Endodermal cell (in vitro differentiated cells): Measurements from ENCODE around the gene XYLT1. TPM values are rescaled to one million over a fixed set of nuclear protein-coding genes. Genes with fewer than 3 reads are reported as not detected.

Experiments
- DNase-seq: peaks from one replicate; pipeline ENCODE4 v3.0.0-alpha.2; 2017
- H3K27ac ChIP-seq: 2 replicates; pipeline ENCODE4 v1.5.1; 2013; ENCODE audit warnings: mild to moderate bottlenecking, low read depth, low read length, moderate library complexity
- H3K27me3 ChIP-seq: 2 replicates; pipeline ENCODE4 v1.6.1; 2013; ENCODE audit warnings: mild to moderate bottlenecking, low read length, moderate library complexity; ENCODE audit not compliant: insufficient read depth, control insufficient read depth, poor library complexity, severe bottlenecking
- H3K36me3 ChIP-seq: 2 replicates; pipeline ENCODE4 v1.7.0; 2013; ENCODE audit warnings: mild to moderate bottlenecking, low read length, moderate library complexity; ENCODE audit not compliant: control insufficient read depth, insufficient read depth
- H3K4me1 ChIP-seq: one replicate; pipeline ENCODE4 v1.7.0; 2013; ENCODE audit warnings: low read length; ENCODE audit not compliant: control insufficient read depth, insufficient read depth
- H3K4me3 ChIP-seq: 2 replicates; pipeline ENCODE4 v1.5.1; 2013; ENCODE audit warnings: mild to moderate bottlenecking, low read length, moderate library complexity
- H3K9ac ChIP-seq: 2 replicates; pipeline ENCODE4 v1.6.1; 2013; ENCODE audit warnings: mild to moderate bottlenecking, low read length, moderate library complexity; ENCODE audit not compliant: poor library complexity, severe bottlenecking; ENCODE audit errors: extremely low read depth
- H3K9me3 ChIP-seq: 2 replicates; pipeline ENCODE4 v1.6.1; 2013; ENCODE audit warnings: mild to moderate bottlenecking, low read length, moderate library complexity; ENCODE audit not compliant: control insufficient read depth
- H3K27ac Mint-ChIP-seq: 2 replicates; pipeline ENCODE4 v1.8.0; 2020; ENCODE audit warnings: mixed read lengths
- H3K27me3 Mint-ChIP-seq: 2 replicates; pipeline ENCODE4 v1.8.0; 2021; ENCODE audit warnings: mild to moderate bottlenecking, mixed read lengths; ENCODE audit not compliant: insufficient read depth
- H3K36me3 Mint-ChIP-seq: 2 replicates; pipeline ENCODE4 v1.8.0; 2020; ENCODE audit warnings: low read depth, mixed read lengths
- H3K4me1 Mint-ChIP-seq: 2 replicates; pipeline ENCODE4 v1.8.0; 2020; ENCODE audit warnings: mixed read lengths
- H3K4me3 Mint-ChIP-seq: 2 replicates; pipeline ENCODE4 v1.8.0; 2020; ENCODE audit warnings: mild to moderate bottlenecking, moderate library complexity, mixed read lengths
- H3K9me3 Mint-ChIP-seq: 2 replicates; pipeline ENCODE4 v1.8.0; 2020; ENCODE audit warnings: mild to moderate bottlenecking, mixed read lengths
- WGBS, 2 experiments: methylation state at CpG; one replicate each; pipeline versions ENCODE4 v1.1.5 to v1.1.7; 2013; ENCODE audit warnings: missing lambda C conversion rate in 2 of 2, mixed read lengths in 1 of 2; ENCODE audit not compliant: insufficient coverage in 1 of 2, insufficient read length in 1 of 2; 5-methylcytosine and 5-hydroxymethylcytosine counted together
- total RNA-seq, 2 donors: library from RNA; stranded (reverse); fragmentation: NEBNext Ultra II Directional in 1 of 2; extraction: Animal tissue kit (Norgen Biotek cat#: 25700) in 1 of 2; gene quantifications; 2 replicates in 1 of 2; 3 replicates in 1 of 2; pipeline ENCODE4 v1.2.1, GENCODE V29; 2021
- TF ChIP-seq, protein P1 (sequence below): fragments of 200-600 bp; sonication (generic); conservative IDR thresholded peaks from 2 replicates; pipeline ENCODE4 v1.5.0; 2021; ENCODE audit warnings: antibody characterized with exemption, mild to moderate bottlenecking

XYLT1 gene
- total RNA-seq, 2 donors from 2014 or later, result 26.8 to 28.5 TPM

DNA sequence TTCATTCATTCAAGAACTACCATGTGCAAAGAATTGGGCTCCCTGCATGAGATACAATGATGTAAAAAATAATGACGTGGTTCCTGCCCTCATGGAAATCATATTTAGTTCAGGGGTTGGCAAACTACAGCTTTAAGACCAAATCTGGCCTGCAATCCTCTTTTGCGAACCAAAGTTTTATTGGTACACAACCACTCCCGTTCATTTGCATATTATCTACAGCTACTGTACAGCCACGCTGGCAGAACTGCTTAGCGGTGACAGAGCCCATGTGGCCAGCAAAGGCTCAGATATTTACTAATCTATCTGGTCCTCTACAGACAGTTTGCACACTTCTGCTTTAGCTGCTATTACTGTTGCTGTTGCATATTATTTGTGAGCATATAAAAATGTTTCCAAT, 167.7 kb downstream of the XYLT1 start:
- H3K27me3 ChIP-seq, result no peaks in the 10 kb centered on the region
- Mint-ChIP-seq H3K27me3 (no peaks in the 10 kb centered on the region), H3K9me3 (no peaks in the 10 kb centered on the region), H3K27ac (no peak overlapping the region), H3K4me3 (no peak overlapping the region), H3K4me1 (peaks cover 38% of the 10 kb centered on the region), H3K36me3 (no peaks in the 10 kb centered on the region)
- peaks cover 13% of the 10 kb centered on the region for H3K4me1 ChIP-seq
- TF ChIP-seq, protein P1, sequence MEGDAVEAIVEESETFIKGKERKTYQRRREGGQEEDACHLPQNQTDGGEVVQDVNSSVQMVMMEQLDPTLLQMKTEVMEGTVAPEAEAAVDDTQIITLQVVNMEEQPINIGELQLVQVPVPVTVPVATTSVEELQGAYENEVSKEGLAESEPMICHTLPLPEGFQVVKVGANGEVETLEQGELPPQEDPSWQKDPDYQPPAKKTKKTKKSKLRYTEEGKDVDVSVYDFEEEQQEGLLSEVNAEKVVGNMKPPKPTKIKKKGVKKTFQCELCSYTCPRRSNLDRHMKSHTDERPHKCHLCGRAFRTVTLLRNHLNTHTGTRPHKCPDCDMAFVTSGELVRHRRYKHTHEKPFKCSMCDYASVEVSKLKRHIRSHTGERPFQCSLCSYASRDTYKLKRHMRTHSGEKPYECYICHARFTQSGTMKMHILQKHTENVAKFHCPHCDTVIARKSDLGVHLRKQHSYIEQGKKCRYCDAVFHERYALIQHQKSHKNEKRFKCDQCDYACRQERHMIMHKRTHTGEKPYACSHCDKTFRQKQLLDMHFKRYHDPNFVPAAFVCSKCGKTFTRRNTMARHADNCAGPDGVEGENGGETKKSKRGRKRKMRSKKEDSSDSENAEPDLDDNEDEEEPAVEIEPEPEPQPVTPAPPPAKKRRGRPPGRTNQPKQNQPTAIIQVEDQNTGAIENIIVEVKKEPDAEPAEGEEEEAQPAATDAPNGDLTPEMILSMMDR, result no peak
- H3K27ac ChIP-seq, result no peak overlapping the region
- no peak overlapping the region for H3K4me3 ChIP-seq
- no peaks in the 10 kb centered on the region for H3K9me3 ChIP-seq
- DNase-seq, result no peak
- H3K36me3 ChIP-seq, result no peaks in the 10 kb centered on the region
- no peak overlapping the region for H3K9ac ChIP-seq
- WGBS, 2 experiments, result 93 to 94% methylated on average over 4 to 5 of the region's 5 CpGs

DNA sequence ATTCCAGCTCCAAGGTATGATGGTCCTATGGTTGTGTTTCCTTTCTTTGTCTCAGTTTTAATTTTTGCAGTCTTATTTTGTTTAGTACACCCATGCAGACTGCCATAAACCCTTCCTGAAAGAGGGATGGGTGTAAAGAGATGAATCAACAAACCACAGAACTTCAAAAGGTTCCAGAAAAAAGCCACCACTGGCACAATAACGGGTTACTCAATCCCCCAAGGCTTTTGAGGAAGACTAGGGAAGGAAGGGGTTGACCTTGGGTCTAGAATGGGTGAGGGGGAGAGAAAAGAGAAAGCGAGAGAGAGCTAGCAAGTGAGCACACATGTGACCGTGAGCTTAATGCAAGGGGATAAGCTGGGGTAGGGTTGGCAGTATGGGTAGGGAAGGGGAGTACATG, 168.1 kb downstream of the XYLT1 start:
- Histone ChIP-seq H3K9me3 (no peaks in the 10 kb centered on the region), H3K9ac (no peak overlapping the region), H3K27me3 (no peaks in the 10 kb centered on the region), H3K36me3 (no peaks in the 10 kb centered on the region), H3K4me3 (no peak overlapping the region), H3K27ac (no peak overlapping the region), H3K4me1 (peaks cover 13% of the 10 kb centered on the region)
- Mint-ChIP-seq H3K4me1 (peaks cover 38% of the 10 kb centered on the region), H3K9me3 (no peaks in the 10 kb centered on the region), H3K27ac (no peak overlapping the region), H3K27me3 (no peaks in the 10 kb centered on the region), H3K36me3 (no peaks in the 10 kb centered on the region), H3K4me3 (no peak overlapping the region)
- DNase-seq, result no peak
- TF ChIP-seq, protein P1, result no peak
- 91% methylated on average over 3 of the region's 3 CpGs for WGBS, 2 experiments

DNA sequence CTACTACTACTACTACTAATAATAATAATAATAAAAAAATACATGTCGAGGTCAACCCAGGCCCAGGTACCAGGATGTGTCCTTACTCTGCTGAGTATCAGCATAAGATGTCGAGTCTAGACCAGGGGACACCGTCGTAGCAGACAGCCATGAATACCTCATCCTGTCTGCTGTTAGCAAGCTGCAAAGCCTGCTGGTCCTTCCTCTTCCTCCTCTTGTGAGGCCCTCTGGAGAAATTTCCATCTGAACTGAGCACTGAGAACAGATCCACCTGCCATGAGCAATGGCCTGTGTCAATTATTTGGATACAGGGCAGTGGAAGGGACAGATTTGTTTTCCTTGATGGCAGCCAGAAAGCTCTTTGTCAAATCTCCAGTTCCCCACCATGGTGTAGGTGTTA, 168.5 kb downstream of the XYLT1 start:
- no peak overlapping the region for H3K27ac ChIP-seq
- no peaks in the 10 kb centered on the region for H3K9me3 Mint-ChIP-seq
- no peak overlapping the region for H3K4me3 Mint-ChIP-seq
- no peak overlapping the region for H3K27ac Mint-ChIP-seq
- no peaks in the 10 kb centered on the region for H3K9me3 ChIP-seq
- no peaks in the 10 kb centered on the region for H3K36me3 Mint-ChIP-seq
- no peak for DNase-seq
- peaks cover 38% of the 10 kb centered on the region for H3K4me1 Mint-ChIP-seq
- no peaks in the 10 kb centered on the region for H3K27me3 ChIP-seq
- no peaks in the 10 kb centered on the region for H3K27me3 Mint-ChIP-seq
- H3K4me1 ChIP-seq, result peaks cover 13% of the 10 kb centered on the region
- no peak overlapping the region for H3K9ac ChIP-seq
- TF ChIP-seq, protein P1, result no peak
- H3K4me3 ChIP-seq, result no peak overlapping the region
- 94% methylated on average over 3 to 4 of the region's 4 CpGs for WGBS, 2 experiments
- no peaks in the 10 kb centered on the region for H3K36me3 ChIP-seq
